Ascending aorta (tissue), 2 donors: ENCODE results near the gene BICRAL. TPM values are rescaled to one million over a fixed set of nuclear protein-coding genes. Genes with fewer than 3 reads are reported as not detected.
A peak's percentile ranks its signal among the peaks of the same experiment; 100 is the strongest.
"Not testable (repeated sequence)": the region's sequence is repeated elsewhere in the genome, so short reads cannot be mapped to it uniquely, and the experiment has no call there.

ENCODE experiments used
- DNase-seq, 2 donors: peaks; one replicate each; pipeline ENCODE4 v3.0.0-alpha.2; 2019; ENCODE audit warnings: low spot score in 2 of 2
- H3K27ac ChIP-seq, 2 donors: fragments of 200-600 bp; sonication (generic); one replicate each; pipeline ENCODE4 v1.5.1; 2016 to 2017; ENCODE audit warnings: mild to moderate bottlenecking in 1 of 2
- H3K27me3 ChIP-seq: fragments of 200-600 bp; sonication (generic); one replicate; pipeline ENCODE4 v1.5.1; 2017
- H3K36me3 ChIP-seq, 2 donors: fragments of 200-600 bp; sonication (generic); one replicate each; pipeline ENCODE4 v1.5.1; 2016
- H3K4me1 ChIP-seq, 2 donors: fragments of 200-600 bp; sonication (generic); one replicate each; pipeline ENCODE4 v1.5.1; 2016 to 2017; ENCODE audit warnings: mild to moderate bottlenecking in 1 of 2
- H3K4me3 ChIP-seq, 2 donors: fragments of 200-600 bp; sonication (generic); one replicate each; pipeline ENCODE4 v1.5.1; 2016 to 2017; ENCODE audit warnings: mild to moderate bottlenecking in 1 of 2
- H3K9me3 ChIP-seq, 2 donors: fragments of 200-600 bp; sonication (generic); one replicate each; pipeline ENCODE4 v1.5.1; 2016
- CTCF ChIP-seq, 3 experiments: fragments of 200-600 bp in 2 of 3; fragments of 450-650 bp in 1 of 3; sonication (generic) in 2 of 3; IDR thresholded peaks; one replicate each; pipeline ENCODE4 v1.5.1; 2016 to 2019; ENCODE audit warnings: antibody characterized with exemption in 3 of 3, mild to moderate bottlenecking in 1 of 3, moderate library complexity in 1 of 3
- intact Hi-C: fragments of 100-400 bp; cut with DNase I; formaldehyde crosslinking; loops from one replicate; pipeline ENCODE4 v1.15.1; 2023
- total RNA-seq: library from RNA; depleted of rRNA; stranded (reverse); fragments of >200 nt; gene quantifications from one replicate; pipeline ENCODE4 v1.1.0, GENCODE V29; 2016

Gene BICRAL
- total RNA-seq, 1 donor from 2014 or later: 9.7 TPM

DNA sequence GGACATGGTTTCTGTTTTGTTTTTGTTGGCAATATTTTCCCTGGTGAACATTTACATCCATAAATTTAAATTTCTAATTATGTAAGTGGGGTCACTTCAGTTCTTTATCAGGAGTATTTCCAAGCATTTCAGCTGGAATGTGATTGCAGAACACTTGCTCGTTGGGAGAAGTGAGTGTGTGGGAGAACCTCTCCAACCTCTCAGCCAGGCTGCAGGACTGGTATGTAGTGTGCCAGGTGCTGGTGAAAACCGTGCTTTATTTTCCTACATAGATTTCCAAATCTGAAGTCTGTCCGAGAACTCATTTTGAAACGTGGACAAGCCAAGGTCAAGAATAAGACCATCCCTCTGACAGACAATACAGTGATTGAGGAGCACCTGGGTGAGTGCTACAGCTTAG lies 103.8 kb downstream of the BICRAL start:
- H3K27ac ChIP-seq: no peak overlapping the region
- no peak for DNase-seq
- no peak overlapping the region for H3K4me3 ChIP-seq
- no peak for TF ChIP-seq CTCF (IDR thresholded peaks at IDR 0.05)
- H3K9me3 ChIP-seq: no peaks in the 10 kb centered on the region
- H3K4me1 ChIP-seq: peaks cover 0 to 10% of the 10 kb centered on the region in 2 donors
- peaks cover 57 to 58% of the 10 kb centered on the region in 2 donors for H3K36me3 ChIP-seq
- no peaks in the 10 kb centered on the region for H3K27me3 ChIP-seq
- intact Hi-C loops: no loop called here

DNA sequence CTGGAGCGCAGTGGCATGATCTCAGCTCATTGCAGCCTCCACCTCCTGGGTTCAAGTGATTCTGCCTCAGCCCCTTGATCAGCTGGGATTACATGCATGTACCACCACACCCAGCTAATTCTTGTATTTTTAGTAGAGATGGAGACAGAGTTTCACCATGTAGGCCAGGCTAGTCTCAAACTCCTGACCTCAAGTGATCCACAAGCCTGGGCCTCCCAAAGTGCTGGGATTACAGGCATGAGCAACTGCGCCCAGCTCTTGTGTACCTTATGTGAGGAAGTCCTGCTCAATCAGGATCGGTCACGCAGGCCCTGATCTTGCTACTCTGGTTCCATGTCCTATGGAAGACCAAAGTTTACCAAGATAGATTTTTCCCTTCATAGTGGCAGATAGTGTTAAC lies 106.3 kb downstream of the BICRAL start:
- peaks cover 43% of the 10 kb centered on the region in 2 donors for H3K36me3 ChIP-seq
- intact Hi-C loops, H3K27ac ChIP-seq: not testable (repeated sequence)

GRCh38 chr6:42889815-42890214 lies 108.0 kb downstream of the BICRAL start:
- Histone ChIP-seq H3K9me3 (no peaks in the 10 kb centered on the region), H3K27me3 (no peaks in the 10 kb centered on the region), H3K4me3 (peak overlapping the region; percentile 86 to 94), H3K36me3 (peaks cover 27% of the 10 kb centered on the region in 2 donors), H3K27ac (peak overlapping the region; percentile 84 to 91), H3K4me1 (peaks cover 0 to 5% of the 10 kb centered on the region in 2 donors)
- DNase-seq: no peak
- no peak for TF ChIP-seq CTCF (IDR thresholded peaks at IDR 0.05)
- intact Hi-C loops: no loop called here

More for the DNA sequence above, 106.3 kb downstream of the BICRAL start:
- H3K27me3 ChIP-seq, H3K9me3 ChIP-seq, H3K4me1 ChIP-seq, DNase-seq, H3K4me3 ChIP-seq: not testable (repeated sequence)

- no peaks in the 10 kb centered on the region for H3K9me3 ChIP-seq
- H3K4me1 ChIP-seq: peaks cover 0 to 5% of the 10 kb centered on the region in 2 donors
- peak; percentile 70 to 95 for DNase-seq
- intact Hi-C loops: no loop called here
- H3K27ac ChIP-seq: peak overlapping the region; percentile 84 to 91
- H3K36me3 ChIP-seq: peaks cover 20% of the 10 kb centered on the region in 2 donors
- H3K27me3 ChIP-seq: no peaks in the 10 kb centered on the region
- peak overlapping the region; percentile 86 to 94 for H3K4me3 ChIP-seq
- TF ChIP-seq CTCF (IDR thresholded peaks at IDR 0.05): no peak
Observed at GRCh38 chr6:42890311-42891198, 108.7 kb downstream of the BICRAL start.

DNA sequence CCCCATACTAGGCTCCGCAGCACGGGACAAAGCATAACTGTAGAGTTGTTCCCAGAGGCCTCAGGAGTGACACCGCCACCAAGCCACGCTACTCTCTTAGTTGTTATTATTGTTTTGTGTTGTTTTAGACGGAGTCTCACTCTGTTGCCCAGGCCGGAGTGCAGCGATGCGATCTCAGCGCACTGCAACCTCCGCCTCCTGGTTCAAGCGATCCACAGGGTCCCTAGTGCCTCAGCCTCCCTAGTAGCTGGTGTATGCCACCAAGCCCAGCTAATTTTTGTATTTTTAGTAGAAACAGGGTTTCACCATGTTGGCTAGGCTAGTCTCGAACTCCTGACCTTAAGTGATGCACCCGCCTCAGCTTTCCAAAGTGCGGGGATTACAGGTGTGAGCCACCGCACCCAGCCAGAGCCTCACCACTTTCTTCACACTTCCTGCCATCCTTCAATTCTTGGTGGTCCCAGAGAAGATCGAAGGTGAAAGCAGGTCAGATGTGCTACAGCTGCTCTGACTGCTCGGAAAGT lies 109.4 kb downstream of the BICRAL start:
- peak overlapping the region; percentile 84 to 91 for H3K27ac ChIP-seq
- H3K9me3 ChIP-seq: no peaks in the 10 kb centered on the region

DNA sequence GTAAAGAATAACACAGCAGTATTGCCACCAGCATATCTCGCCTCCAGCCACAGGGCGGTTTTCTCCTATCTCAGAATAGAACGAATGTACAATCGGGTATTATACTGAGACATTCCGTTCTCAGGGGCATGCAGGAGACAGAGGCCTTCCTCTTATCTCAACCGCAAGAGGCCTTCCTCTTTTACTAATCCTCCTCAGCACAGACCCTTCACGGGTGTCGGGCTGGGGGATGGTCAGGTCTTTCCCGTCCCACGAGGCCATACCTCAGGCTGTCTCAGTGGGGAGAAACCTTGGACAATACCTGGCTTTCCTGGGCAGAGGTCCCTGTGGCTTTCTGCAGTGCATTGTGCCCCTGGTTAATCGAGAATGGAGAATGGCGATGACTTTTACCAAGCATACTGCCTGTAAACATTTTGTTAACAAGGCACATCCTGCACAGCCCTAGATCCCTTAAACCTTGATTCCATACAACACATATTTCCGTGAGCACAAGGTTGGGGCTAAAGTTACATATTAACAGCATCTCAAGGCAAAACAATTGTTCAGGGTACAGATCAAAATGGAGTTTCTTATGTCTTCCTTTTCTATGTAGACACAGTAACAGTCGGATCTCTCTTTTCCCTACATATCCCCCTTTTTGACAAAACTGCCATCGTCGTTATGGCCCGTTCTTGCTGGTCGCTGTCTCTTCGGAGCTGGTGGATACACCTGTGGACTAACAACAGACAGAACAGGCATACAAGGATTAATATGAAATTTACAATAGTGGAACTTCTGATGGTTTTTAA lies 112.4 kb downstream of the BICRAL start:
- H3K4me1 ChIP-seq, intact Hi-C loops, DNase-seq, H3K9me3 ChIP-seq, H3K27me3 ChIP-seq, H3K4me3 ChIP-seq, H3K36me3 ChIP-seq, H3K27ac ChIP-seq: not testable (repeated sequence)

More for the DNA sequence above, 109.4 kb downstream of the BICRAL start:
- H3K4me3 ChIP-seq: peak overlapping the region; percentile 86 to 94
- peaks cover 13% of the 10 kb centered on the region in 2 donors for H3K36me3 ChIP-seq
- H3K27me3 ChIP-seq: no peaks in the 10 kb centered on the region
- peaks cover 0 to 5% of the 10 kb centered on the region in 2 donors for H3K4me1 ChIP-seq
- TF ChIP-seq CTCF (IDR thresholded peaks at IDR 0.05): no peak
- intact Hi-C loops: no loop called here
- no peak for DNase-seq
